Endodermal cell (in vitro differentiated cells): ENCODE measurements around the gene FARP1. TPM values are rescaled to one million over a fixed set of nuclear protein-coding genes. Genes with fewer than 3 reads are reported as not detected.

Experiments
- DNase-seq: peaks from one replicate; pipeline ENCODE4 v3.0.0-alpha.2; 2017
- H3K27ac ChIP-seq: 2 replicates; pipeline ENCODE4 v1.5.1; 2013; ENCODE audit warnings: mild to moderate bottlenecking, low read depth, low read length, moderate library complexity
- H3K27me3 ChIP-seq: 2 replicates; pipeline ENCODE4 v1.6.1; 2013; ENCODE audit warnings: mild to moderate bottlenecking, low read length, moderate library complexity; ENCODE audit not compliant: insufficient read depth, control insufficient read depth, poor library complexity, severe bottlenecking
- H3K36me3 ChIP-seq: 2 replicates; pipeline ENCODE4 v1.7.0; 2013; ENCODE audit warnings: mild to moderate bottlenecking, low read length, moderate library complexity; ENCODE audit not compliant: control insufficient read depth, insufficient read depth
- H3K4me1 ChIP-seq: one replicate; pipeline ENCODE4 v1.7.0; 2013; ENCODE audit warnings: low read length; ENCODE audit not compliant: control insufficient read depth, insufficient read depth
- H3K4me3 ChIP-seq: 2 replicates; pipeline ENCODE4 v1.5.1; 2013; ENCODE audit warnings: mild to moderate bottlenecking, low read length, moderate library complexity
- H3K9ac ChIP-seq: 2 replicates; pipeline ENCODE4 v1.6.1; 2013; ENCODE audit warnings: mild to moderate bottlenecking, low read length, moderate library complexity; ENCODE audit not compliant: poor library complexity, severe bottlenecking; ENCODE audit errors: extremely low read depth
- H3K9me3 ChIP-seq: 2 replicates; pipeline ENCODE4 v1.6.1; 2013; ENCODE audit warnings: mild to moderate bottlenecking, low read length, moderate library complexity; ENCODE audit not compliant: control insufficient read depth
- H3K27ac Mint-ChIP-seq: 2 replicates; pipeline ENCODE4 v1.8.0; 2020; ENCODE audit warnings: mixed read lengths
- H3K27me3 Mint-ChIP-seq: 2 replicates; pipeline ENCODE4 v1.8.0; 2021; ENCODE audit warnings: mild to moderate bottlenecking, mixed read lengths; ENCODE audit not compliant: insufficient read depth
- H3K36me3 Mint-ChIP-seq: 2 replicates; pipeline ENCODE4 v1.8.0; 2020; ENCODE audit warnings: low read depth, mixed read lengths
- H3K4me1 Mint-ChIP-seq: 2 replicates; pipeline ENCODE4 v1.8.0; 2020; ENCODE audit warnings: mixed read lengths
- H3K4me3 Mint-ChIP-seq: 2 replicates; pipeline ENCODE4 v1.8.0; 2020; ENCODE audit warnings: mild to moderate bottlenecking, moderate library complexity, mixed read lengths
- H3K9me3 Mint-ChIP-seq: 2 replicates; pipeline ENCODE4 v1.8.0; 2020; ENCODE audit warnings: mild to moderate bottlenecking, mixed read lengths
- WGBS, 2 experiments: methylation state at CpG; one replicate each; pipeline versions ENCODE4 v1.1.5 to v1.1.7; 2013; ENCODE audit warnings: missing lambda C conversion rate in 2 of 2, mixed read lengths in 1 of 2; ENCODE audit not compliant: insufficient coverage in 1 of 2, insufficient read length in 1 of 2; 5-methylcytosine and 5-hydroxymethylcytosine counted together
- total RNA-seq, 2 donors: library from RNA; stranded (reverse); fragmentation: NEBNext Ultra II Directional in 1 of 2; extraction: Animal tissue kit (Norgen Biotek cat#: 25700) in 1 of 2; gene quantifications; 2 replicates in 1 of 2; 3 replicates in 1 of 2; pipeline ENCODE4 v1.2.1, GENCODE V29; 2021
- TF ChIP-seq, protein P1 (sequence below): fragments of 200-600 bp; sonication (generic); conservative IDR thresholded peaks from 2 replicates; pipeline ENCODE4 v1.5.0; 2021; ENCODE audit warnings: antibody characterized with exemption, mild to moderate bottlenecking

Gene FARP1
- total RNA-seq, 2 donors from 2014 or later, result 237 to 319 TPM

DNA sequence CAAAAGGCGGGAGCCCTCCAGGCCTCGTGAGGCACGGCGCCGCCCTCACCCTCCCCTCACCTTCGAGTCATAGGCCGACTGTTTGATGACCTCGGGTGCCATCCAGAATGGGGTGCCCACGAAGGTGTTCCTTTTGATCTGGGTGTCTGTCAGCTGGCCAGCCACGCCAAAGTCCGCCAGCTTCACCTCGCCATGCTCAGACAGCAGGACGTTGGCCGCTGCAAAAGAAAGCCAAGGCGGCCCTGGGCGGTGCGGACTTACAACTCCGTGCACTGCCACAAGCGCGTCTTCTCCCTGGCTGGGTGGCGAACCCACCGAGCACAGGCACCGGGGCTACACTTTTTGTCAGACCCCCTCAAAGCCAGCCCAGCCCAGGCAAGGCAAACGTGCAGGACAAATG lies 331.9 kb downstream of the FARP1 start:
- TF ChIP-seq, protein P1, sequence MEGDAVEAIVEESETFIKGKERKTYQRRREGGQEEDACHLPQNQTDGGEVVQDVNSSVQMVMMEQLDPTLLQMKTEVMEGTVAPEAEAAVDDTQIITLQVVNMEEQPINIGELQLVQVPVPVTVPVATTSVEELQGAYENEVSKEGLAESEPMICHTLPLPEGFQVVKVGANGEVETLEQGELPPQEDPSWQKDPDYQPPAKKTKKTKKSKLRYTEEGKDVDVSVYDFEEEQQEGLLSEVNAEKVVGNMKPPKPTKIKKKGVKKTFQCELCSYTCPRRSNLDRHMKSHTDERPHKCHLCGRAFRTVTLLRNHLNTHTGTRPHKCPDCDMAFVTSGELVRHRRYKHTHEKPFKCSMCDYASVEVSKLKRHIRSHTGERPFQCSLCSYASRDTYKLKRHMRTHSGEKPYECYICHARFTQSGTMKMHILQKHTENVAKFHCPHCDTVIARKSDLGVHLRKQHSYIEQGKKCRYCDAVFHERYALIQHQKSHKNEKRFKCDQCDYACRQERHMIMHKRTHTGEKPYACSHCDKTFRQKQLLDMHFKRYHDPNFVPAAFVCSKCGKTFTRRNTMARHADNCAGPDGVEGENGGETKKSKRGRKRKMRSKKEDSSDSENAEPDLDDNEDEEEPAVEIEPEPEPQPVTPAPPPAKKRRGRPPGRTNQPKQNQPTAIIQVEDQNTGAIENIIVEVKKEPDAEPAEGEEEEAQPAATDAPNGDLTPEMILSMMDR, result no peak
- no peaks in the 10 kb centered on the region for H3K9me3 Mint-ChIP-seq
- Histone ChIP-seq H3K4me1 (peaks cover 28% of the 10 kb centered on the region), H3K27ac (no peak overlapping the region), H3K27me3 (no peaks in the 10 kb centered on the region), H3K9me3 (no peaks in the 10 kb centered on the region), H3K9ac (no peak overlapping the region), H3K4me3 (no peak overlapping the region), H3K36me3 (peaks cover 44% of the 10 kb centered on the region)
- no peak for DNase-seq
- H3K27me3 Mint-ChIP-seq, result no peaks in the 10 kb centered on the region
- H3K4me3 Mint-ChIP-seq, result no peak overlapping the region
- H3K27ac Mint-ChIP-seq, result peak overlapping the region; percentile 21
- peaks cover 49% of the 10 kb centered on the region for H3K4me1 Mint-ChIP-seq
- H3K36me3 Mint-ChIP-seq, result peaks cover 45% of the 10 kb centered on the region
- WGBS, 2 experiments, result 91 to 94% methylated on average over 20 to 24 of the region's 24 CpGs

DNA sequence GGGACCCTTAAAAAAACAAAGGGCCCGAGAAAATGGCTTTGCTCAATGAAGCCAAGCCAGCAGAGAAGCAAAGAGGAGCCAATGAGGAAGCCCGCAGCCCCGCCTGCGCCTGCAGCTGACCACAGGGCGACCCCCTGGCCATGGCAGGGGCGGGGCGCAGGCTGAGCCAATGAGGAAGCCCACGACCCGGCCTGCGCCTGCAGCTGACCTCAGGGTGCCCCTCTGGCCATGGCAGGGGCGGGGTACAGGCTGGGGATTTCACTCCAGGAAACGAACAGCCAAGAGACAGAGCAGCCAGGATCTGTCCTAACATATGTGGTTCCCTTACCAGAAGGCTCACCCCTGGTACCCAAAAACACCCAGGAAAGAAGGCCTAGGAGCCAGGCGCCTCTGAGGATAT lies 332.6 kb downstream of the FARP1 start:
- Histone ChIP-seq H3K9ac (no peak overlapping the region), H3K27ac (peak overlapping the region; percentile 36), H3K4me1 (peaks cover 28% of the 10 kb centered on the region), H3K27me3 (no peaks in the 10 kb centered on the region), H3K4me3 (no peak overlapping the region), H3K36me3 (peaks cover 38% of the 10 kb centered on the region), H3K9me3 (no peaks in the 10 kb centered on the region)
- 47 to 63% methylated on average over 4 to 13 of the region's 13 CpGs for WGBS, 2 experiments
- Mint-ChIP-seq H3K27me3 (no peaks in the 10 kb centered on the region), H3K4me1 (peaks cover 51% of the 10 kb centered on the region), H3K9me3 (no peaks in the 10 kb centered on the region), H3K27ac (no peak overlapping the region), H3K36me3 (peaks cover 44% of the 10 kb centered on the region), H3K4me3 (no peak overlapping the region)
- TF ChIP-seq, protein P1, result no peak
- peak; percentile 94 for DNase-seq

DNA sequence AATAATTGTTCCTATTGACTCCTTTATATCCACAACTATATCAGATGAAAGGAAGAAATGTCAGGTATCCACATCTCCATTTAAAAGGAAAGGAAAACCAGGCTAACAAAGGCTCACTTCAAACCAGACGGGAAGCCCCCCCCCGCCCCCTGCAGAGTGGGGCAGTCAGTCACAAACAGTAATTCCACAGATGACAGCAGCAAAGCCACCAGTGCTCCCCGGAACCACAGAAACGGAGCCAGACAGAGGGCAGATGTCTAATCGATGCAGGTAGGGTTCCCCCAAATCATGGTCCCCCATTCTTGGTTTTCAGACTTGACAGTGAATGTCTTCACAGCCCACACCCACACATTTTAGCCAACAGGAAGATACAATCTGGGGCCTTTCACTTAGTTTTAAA lies 333.2 kb downstream of the FARP1 start:
- H3K4me3 ChIP-seq, result no peak overlapping the region
- whole genome bisulfite sequencing, 2 experiments, result 11 to 25% methylated on average over 3 to 5 of the region's 5 CpGs
- peaks cover 28% of the 10 kb centered on the region for H3K4me1 ChIP-seq
- peak; percentile 92 for DNase-seq
- Mint-ChIP-seq H3K36me3 (peaks cover 47% of the 10 kb centered on the region), H3K9me3 (no peaks in the 10 kb centered on the region), H3K4me3 (no peak overlapping the region), H3K27me3 (no peaks in the 10 kb centered on the region), H3K4me1 (peaks cover 54% of the 10 kb centered on the region), H3K27ac (peak overlapping the region; percentile 71)
- no peak overlapping the region for H3K9ac ChIP-seq
- no peaks in the 10 kb centered on the region for H3K9me3 ChIP-seq
- TF ChIP-seq, protein P1, result no peak
- no peaks in the 10 kb centered on the region for H3K27me3 ChIP-seq
- H3K27ac ChIP-seq, result peak overlapping the region; percentile 44
- peaks cover 38% of the 10 kb centered on the region for H3K36me3 ChIP-seq
